ENCODE measurements around the gene VPS37C. TPM values are rescaled to one million over a fixed set of nuclear protein-coding genes. Genes with fewer than 3 reads are reported as not detected.

VPS37C gene
- total and polyA plus RNA-seq, 10 of the 15 experiments (the other 5 are each of a cell fraction or from before 2014, with no cell fraction given) = 0.39 to 16.5 (median 7.8) TPM

- no TSS peak for BruUV-seq (replicated peaks)
- H3K27ac ChIP-seq (ENCODE audit: control insufficient read depth, insufficient read depth) = no peak overlapping the region
- ATAC-seq = no peak
- H3K79me2 ChIP-seq (ENCODE audit: control insufficient read depth, insufficient read depth, low read length) = peaks cover 8% of the 10 kb centered on the region
- no peak overlapping the region for H3K9ac ChIP-seq (ENCODE audit: control insufficient read depth, insufficient read depth, low read length)
- FAIRE-seq = no peak
- H3K4me2 ChIP-seq (ENCODE audit: control insufficient read depth, insufficient read depth) = no peak overlapping the region
- CTCF ChIA-PET = interaction anchor here (1.0 to 1.9 kb wide), 4 partner anchors 9 to 35 kb away, joined by 3 to 7 read pairs (median 5); no protein-coding TSS in a partner anchor
- 97% methylated on average over 1 of the region's 1 CpG for WGBS (ENCODE audit: insufficient coverage, insufficient replicate concordance, low lambda C conversion rate, missing lambda C conversion rate)
- SMC1A ChIA-PET (ENCODE audit: uncharacterized antibody, unreplicated experiment) = interaction anchor here (0.6 to 4.6 kb wide), 4 partner anchors 10 to 253 kb away, joined by 3 to 31 read pairs (median 6); no protein-coding TSS in a partner anchor
- RAD21 ChIA-PET (ENCODE audit: unreplicated experiment) = interaction anchor here (1.3 kb wide), 1 partner anchor 11 kb away, joined by 3 read pairs; no protein-coding TSS in a partner anchor
- H3K36me3 ChIP-seq (ENCODE audit: control insufficient read depth in 2 of 2, insufficient read depth in 2 of 2, low read length in 1 of 2) = no peaks in the 10 kb centered on the region
- no peak for DNase-seq (ENCODE audit: low read depth, low spot score)
- no peaks in the 10 kb centered on the region for H4K20me1 ChIP-seq (ENCODE audit: control insufficient read depth, insufficient read depth)
- H3K9me3 ChIP-seq (replicated peaks; ENCODE audit: control insufficient read depth, insufficient read depth, low read length) = peaks cover 6% of the 10 kb centered on the region
- no peak overlapping the region for H3K4me3 ChIP-seq
- POLR2A ChIA-PET = interaction anchor here (2.6 kb wide), 1 partner anchor 10 kb away, joined by 17 read pairs; no protein-coding TSS in a partner anchor
- in situ Hi-C loops (cut with MboI) (no loop called here), intact Hi-C loops (cut with micrococcal nuclease; ENCODE audit: unreplicated experiment) (loop anchor here (10.0 kb wide), 1 partner anchor 404 kb away; no protein-coding TSS in a partner anchor)
- H3K4me1 ChIP-seq (ENCODE audit: control insufficient read depth, insufficient read depth, low read length) = peaks cover 26% of the 10 kb centered on the region
- H3K27me3 ChIP-seq (replicated peaks in 1 of 2; ENCODE audit: control insufficient read depth in 2 of 2, insufficient read depth in 2 of 2, low read length in 1 of 2) = no peaks in the 10 kb centered on the region
- TF ChIP-seq HCFC1 (IDR thresholded peaks at IDR 0.05; ENCODE audit: low read length) (0 out of 2 replicates have a peak, but pooled peaks have one; percentile 27), MXI1 (IDR thresholded peaks at IDR 0.05; ENCODE audit: low read depth, low read length) (no peak), RFX5 (IDR thresholded peaks at IDR 0.05; ENCODE audit: low read depth, low read length) (no peak), ETV6 (conservative IDR thresholded peaks at IDR 0.05 in 1 of 2, IDR thresholded peaks at IDR 0.05 in 1 of 2; ENCODE audit: borderline replicate concordance in 1 of 2, low read depth in 1 of 2) (no peak), SPI1 (IDR thresholded peaks at IDR 0.05; ENCODE audit: borderline replicate concordance, insufficient read depth, low read depth, low read length) (0 out of 2 replicates have a peak, but pooled peaks have one; percentile 2), SIX5 (IDR thresholded peaks at IDR 0.05; ENCODE audit: low read depth, low read length, severe bottlenecking) (peak; percentile 22)
- H2AFZ ChIP-seq (ENCODE audit: control insufficient read depth, low read depth, low read length) = no peak overlapping the region
Measured at GRCh38 chr11:61168800-61169199, 7.6 kb upstream of the VPS37C start.

Measured in GM12878 (cell line).